T-helper 2 cell (primary cell): ENCODE data around the gene TRAF3.
A peak's percentile ranks its signal among the peaks of the same experiment; 100 is the strongest.
"Not testable (repeated sequence)": the region's sequence is repeated elsewhere in the genome, so short reads cannot be mapped to it uniquely, and the experiment has no call there.

ENCODE experiments used
- DNase-seq, 5 experiments: peaks; one replicate each; pipeline versions ENCODE4 v3.0.0 to v3.0.0-alpha.2; 2012 to 2022

The TRAF3 gene

GRCh38 chr14:102926104-102926503 is 148.9 kb downstream of the TRAF3 start:
- DNase-seq = no peak

- not testable (repeated sequence) for DNase-seq
Observed at GRCh38 chr14:102926840-102927239, 149.6 kb downstream of the TRAF3 start.

GRCh38 chr14:102927346-102927877 is 150.2 kb downstream of the TRAF3 start:
- no peak for DNase-seq

GRCh38 chr14:102927878-102928411 is 150.7 kb downstream of the TRAF3 start:
- no peak for DNase-seq

- peak; percentile 55 to 75 (median 69) for DNase-seq
Observed at GRCh38 chr14:102928412-102929240, 151.4 kb downstream of the TRAF3 start.

GRCh38 chr14:102929241-102930137 is 152.2 kb downstream of the TRAF3 start:
- DNase-seq = no peak

- DNase-seq = no peak
Observed at GRCh38 chr14:102930138-102930752, 153.0 kb downstream of the TRAF3 start.

GRCh38 chr14:102930753-102931579 is 153.7 kb downstream of the TRAF3 start:
- DNase-seq = no peak

GRCh38 chr14:102931580-102932285 is 154.5 kb downstream of the TRAF3 start:
- DNase-seq = no peak

- DNase-seq = no peak
Observed at GRCh38 chr14:102932484-102933248, 155.4 kb downstream of the TRAF3 start.

GRCh38 chr14:102933618-102934231 is 156.5 kb downstream of the TRAF3 start:
- no peak for DNase-seq

- no peak for DNase-seq
Observed at GRCh38 chr14:102935756-102936155, 158.5 kb downstream of the TRAF3 start.

GRCh38 chr14:102937331-102938175 is 160.3 kb downstream of the TRAF3 start:
- no peak for DNase-seq

- no peak for DNase-seq
Observed at GRCh38 chr14:102938191-102938590, 160.9 kb downstream of the TRAF3 start.

GRCh38 chr14:102939329-102939728 is 162.1 kb downstream of the TRAF3 start:
- no peak for DNase-seq

GRCh38 chr14:102939820-102940561 is 162.7 kb downstream of the TRAF3 start:
- DNase-seq = no peak

GRCh38 chr14:102940729-102941362 is 163.6 kb downstream of the TRAF3 start:
- DNase-seq = no peak
